IPS DF 4.7 (cell line): Measurements from ENCODE around the gene DNAH1.

Source experiments
- DNase-seq: peaks from one replicate; pipeline ENCODE4 v3.0.0-alpha.2; 2013; ENCODE audit warnings: low spot score; ENCODE audit errors: extremely low read depth

DNAH1 gene

DNA sequence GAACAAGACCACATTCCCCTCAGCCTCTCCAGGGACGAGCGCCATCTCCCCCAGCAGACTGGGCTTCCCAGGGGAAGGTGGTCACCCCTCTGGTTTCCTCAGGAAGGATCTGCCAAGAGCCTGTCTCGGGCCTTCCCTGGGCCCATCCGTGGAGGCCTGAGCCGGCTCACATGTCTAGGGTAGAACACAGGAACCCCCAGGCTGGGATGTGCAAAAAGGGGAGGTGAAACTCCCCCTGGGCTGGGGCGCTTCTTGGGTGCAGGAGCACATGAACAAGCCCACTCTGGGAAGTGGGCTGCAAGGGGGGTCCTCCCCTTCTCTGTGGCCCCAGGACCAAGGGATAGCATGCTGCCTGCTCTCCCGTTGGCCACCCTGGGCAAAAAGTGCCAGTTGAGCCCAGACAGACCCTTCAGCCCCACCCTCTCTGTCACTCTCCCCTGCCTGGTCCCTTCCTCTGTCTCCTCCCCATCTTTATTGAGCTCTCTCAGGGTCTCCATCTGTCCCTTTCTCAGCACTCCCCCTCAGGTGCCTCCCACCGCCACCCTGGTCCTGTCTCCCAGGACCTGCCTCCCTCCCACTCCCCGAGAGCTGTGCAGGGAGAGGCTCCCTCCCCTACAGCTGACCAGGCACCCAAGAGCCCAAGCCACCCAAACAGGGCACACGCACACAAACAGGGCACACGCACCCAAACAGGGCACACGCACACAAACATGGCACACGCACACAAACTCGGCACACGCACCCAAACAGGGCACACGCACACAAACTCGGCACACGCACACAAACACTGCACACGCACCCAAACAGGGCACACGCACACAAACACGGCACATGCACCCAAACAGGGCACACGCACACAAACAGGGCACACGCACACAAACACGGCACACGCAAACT lies 127.9 kb downstream of the DNAH1 start:
- DNase-seq: no peak

DNA sequence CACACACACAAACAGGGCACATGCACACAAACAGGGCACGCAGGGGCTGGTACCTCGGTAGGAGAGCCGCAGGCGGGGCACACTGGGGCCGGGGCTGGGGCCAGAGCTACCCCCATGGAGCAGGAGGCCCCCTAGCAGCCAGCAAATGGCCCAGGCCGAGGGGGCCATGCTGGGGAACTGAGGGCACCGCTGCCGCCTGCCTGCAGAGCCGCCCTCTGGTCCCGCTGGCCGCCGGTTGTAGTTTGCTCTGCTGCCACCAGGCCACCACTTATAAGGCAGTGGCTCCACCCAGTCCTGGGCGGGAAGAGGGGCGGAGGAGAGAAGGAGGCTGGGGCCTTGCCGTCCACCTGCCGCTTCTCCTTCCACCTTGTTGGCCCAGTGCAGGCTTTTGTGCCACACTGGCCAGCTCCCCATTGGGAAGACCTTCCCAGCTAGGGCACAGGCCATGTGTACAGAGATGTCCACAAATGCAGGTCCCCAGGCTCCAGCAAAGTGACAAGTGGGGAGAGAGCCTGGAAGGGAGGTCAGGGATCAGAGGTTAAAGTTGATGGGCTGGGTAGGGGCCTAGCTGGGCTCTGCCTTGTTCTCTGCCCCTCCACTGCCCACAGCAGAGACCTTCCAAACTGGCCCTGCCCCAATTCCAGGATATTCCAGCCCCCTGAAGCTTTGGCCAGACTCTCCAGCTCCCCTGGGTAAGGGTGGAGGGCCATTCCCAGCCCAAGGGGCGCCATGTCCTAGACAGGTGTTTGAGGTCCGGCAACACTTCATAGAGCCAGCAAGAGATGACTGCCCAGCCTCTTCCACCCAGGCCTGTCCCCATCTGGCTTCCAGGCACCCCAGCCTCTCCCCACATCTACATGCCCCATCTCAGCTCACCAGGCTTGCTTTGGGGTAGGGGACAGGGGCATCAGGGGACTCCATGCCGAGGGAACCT lies 129.0 kb downstream of the DNAH1 start, which contains the start of gene SEMA3G:
SEMA3G (minus strand) TSS at position 244 of the 934 bp plus-strand sequence; CDS start at position 168, 76 bp downstream.
- DNase-seq: no peak

DNA sequence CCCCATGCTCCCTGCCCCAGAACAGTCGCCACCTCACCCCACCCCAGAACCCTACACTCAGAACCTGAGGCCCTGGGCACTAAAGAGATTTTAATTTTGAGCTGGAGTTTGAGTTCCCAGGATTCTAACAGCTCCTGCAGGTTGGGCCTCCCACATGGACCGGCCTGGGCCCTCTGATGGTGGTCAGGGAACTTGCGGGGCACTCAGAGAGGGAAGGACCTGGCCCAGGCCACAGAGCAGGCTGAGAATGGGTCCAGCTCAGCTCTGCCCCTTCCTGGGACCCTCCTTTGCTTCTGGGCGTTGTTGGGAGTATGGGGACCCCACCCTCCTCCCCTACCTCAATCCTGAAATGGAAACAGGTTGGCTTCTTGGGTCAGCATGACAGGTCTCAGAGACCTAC lies 129.9 kb downstream of the DNAH1 start:
- DNase-seq: no peak

DNA sequence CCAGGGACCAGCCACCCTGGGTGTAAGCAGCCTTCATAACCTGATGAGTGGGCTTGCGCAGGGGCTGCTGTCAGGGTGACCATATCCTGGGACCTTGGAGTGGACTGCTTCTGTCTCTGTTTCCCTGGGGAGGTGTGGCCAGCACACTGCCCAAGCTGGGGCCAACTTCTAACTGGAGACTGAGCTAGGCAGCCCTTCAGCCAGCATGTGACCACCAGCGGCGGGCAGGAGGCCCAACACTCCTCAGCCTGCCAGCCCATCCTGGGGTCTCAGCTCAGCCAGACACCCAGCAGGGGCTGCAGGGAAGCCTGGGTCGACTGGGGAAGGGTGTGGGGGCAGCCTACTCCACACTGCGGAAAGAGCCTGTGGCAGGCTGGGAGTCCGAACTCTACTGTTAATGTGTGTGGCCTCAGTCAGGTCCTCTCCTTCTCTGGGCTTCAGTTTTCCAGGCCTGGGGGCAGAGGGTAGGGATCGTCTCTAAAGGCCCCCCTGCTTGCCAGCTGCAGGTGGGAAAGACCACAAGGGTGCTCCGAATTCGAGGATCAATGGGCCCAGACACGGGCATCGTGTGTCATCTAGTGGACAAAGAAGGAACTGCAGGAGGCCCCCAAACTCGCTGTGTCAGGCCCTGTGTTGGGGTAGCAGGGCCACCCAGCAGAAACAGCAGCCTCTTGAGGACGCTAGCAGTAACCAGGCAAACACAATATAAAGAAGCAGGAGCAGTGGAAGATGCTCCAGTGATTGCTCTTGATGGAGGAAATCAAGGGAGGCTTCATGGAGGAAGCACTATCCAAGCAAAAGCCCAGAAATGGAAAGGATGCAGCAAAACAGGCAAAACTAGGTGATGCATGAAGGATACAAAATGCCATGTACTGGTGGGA lies 130.8 kb downstream of the DNAH1 start:
- DNase-seq: no peak

DNA sequence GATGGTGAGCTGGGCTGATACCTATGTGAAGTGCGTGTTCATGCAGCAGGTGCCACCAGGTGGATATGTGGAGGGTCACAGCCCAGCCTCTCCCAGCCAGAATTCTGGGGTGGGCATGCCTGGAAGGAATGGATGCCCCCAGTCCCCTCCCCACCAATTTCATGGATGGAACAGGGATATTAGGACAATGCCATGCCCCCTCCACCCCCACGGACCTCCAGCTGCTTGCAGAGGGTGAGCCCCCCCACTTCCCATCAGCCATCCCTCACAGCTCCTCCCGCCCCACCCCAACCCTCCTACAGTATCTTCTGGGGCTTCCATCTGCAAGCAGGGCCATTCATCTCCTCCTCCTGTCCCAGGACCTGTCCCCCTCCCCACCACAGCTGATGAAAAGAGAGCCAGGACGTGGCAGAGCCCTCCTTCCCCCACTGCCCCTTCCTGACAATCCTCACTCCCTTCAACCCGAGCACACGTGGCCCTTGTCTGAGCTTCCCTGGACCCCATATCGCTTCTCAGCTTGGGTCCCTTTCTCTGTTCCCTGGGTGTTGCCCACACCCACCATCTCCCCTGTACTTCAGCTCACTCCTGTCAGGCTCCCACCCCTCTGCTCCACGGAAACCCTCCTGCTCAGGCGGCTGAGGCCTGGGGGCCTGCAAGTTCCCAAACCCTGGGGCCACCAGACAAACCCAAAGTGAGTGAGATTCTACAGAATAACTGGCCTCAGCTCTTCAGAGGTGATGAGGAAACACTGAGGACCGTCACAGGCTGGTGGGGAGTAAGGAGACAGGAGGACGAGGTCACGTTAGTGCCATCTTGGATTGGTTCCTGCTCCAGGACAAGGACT lies 131.6 kb downstream of the DNAH1 start:
- no peak for DNase-seq
